HL-60 (cell line): ENCODE data around the gene VAV2.

Source experiments
- GABPA ChIP-seq: IDR thresholded peaks from 2 replicates; pipeline ENCODE4 v1.6.1; 2012; ENCODE audit warnings: low read depth
- TF ChIP-seq, protein P1 (sequence below): IDR thresholded peaks from one replicate; pipeline ENCODE4 v1.5.1; 2011; ENCODE audit warnings: low read length, control low read depth, inconsistent platforms; ENCODE audit not compliant: insufficient read depth

DNA sequence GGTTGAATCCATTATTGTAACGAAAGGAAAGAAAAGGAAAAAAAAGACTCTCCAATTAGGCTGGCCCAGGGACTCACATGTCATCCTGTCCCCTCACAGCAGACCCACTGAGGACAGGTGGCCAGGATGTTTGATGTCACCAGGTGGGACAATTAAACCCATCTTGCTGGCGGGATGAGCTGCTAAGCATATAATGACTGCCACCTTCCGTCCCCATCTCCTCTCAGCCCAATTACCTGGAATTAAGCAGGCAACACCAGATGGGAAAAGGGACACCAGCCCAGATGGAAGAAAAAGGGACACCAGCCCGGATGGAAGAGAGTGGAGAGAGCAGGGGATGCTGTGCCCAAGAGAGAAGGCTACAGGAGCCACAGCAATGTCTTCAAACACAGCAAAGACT, 137.4 kb downstream of the VAV2 start:
- TF ChIP-seq GABPA: no peak
- TF ChIP-seq, protein P1, sequence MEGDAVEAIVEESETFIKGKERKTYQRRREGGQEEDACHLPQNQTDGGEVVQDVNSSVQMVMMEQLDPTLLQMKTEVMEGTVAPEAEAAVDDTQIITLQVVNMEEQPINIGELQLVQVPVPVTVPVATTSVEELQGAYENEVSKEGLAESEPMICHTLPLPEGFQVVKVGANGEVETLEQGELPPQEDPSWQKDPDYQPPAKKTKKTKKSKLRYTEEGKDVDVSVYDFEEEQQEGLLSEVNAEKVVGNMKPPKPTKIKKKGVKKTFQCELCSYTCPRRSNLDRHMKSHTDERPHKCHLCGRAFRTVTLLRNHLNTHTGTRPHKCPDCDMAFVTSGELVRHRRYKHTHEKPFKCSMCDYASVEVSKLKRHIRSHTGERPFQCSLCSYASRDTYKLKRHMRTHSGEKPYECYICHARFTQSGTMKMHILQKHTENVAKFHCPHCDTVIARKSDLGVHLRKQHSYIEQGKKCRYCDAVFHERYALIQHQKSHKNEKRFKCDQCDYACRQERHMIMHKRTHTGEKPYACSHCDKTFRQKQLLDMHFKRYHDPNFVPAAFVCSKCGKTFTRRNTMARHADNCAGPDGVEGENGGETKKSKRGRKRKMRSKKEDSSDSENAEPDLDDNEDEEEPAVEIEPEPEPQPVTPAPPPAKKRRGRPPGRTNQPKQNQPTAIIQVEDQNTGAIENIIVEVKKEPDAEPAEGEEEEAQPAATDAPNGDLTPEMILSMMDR: no peak
